HG02759 (cell line): Measurements from ENCODE around the gene KLF13.

Experiments used
- ATAC-seq: cut with Tn5 transposase; IDR thresholded peaks from one replicate; pipeline ENCODE4 v1.9.1; 2021; ENCODE audit warnings: mild to moderate bottlenecking, moderate library complexity; ENCODE audit not compliant: unreplicated experiment

KLF13 gene

GRCh38 chr15:31377030-31377429 is 50.4 kb downstream of the KLF13 start:
- no peak for ATAC-seq

GRCh38 chr15:31378363-31378903 is 51.8 kb downstream of the KLF13 start:
- ATAC-seq = no peak

DNA sequence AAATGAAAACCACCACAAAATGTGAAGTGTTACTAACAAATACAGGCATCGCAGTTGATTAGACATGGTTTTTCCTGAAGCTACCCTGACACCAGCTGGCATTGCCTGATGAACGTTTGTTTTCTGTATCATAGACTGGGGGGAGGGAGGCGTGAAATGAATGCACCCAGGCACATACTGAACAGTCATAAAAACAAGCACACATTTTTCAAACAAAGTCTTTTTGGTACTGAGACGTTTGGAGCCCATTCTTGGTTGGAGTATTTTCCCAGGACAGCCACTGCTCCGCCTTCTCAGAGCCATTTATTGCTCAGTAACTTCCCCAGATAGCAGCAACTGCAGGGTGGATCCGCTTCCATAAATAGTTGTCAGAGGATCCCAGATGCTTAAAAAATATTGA is 52.4 kb downstream of the KLF13 start:
- no peak for ATAC-seq

DNA sequence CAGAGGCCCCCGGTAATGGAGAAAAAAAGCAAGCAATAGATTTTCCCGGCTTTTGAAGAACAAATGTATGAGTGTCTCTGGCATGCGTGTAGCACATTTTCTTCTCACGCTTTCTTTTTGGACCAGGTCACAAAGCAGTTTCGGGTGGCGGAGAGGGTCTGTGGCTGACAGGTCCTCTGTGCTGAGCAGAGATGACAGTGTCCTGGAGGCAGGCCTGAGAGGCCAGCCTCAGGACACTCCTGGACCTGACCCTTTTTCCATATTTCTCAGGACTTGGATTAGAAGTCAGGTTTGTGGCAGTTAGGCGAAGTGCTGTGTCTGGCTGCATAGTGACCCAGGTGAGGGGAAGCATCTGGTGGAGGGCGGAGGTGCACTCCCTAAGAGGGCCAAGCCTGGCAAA is 52.9 kb downstream of the KLF13 start:
- no peak for ATAC-seq

- no peak for ATAC-seq
These were observed 55.4 kb downstream of the KLF13 start for GRCh38 chr15:31381801-31382712.

DNA sequence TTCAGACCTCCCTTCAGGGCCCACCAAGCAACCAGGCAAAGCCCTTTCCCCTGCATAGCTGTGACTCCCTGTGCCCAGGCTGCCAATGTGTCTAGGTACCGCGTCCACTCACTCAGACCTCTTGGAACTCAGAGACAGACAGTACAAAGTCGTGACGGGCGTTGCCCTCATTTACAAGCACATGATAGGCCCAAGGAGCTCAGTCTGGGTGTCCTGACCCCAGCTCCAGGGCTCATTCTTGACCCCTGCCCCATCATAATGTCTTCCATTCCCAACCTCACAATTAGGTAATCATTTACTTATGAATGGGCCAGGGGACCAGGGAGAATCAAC is 56.0 kb downstream of the KLF13 start:
- ATAC-seq = no peak

GRCh38 chr15:31383139-31383538 is 56.5 kb downstream of the KLF13 start:
- ATAC-seq = no peak

GRCh38 chr15:31384568-31384967 is 57.9 kb downstream of the KLF13 start:
- no peak for ATAC-seq

GRCh38 chr15:31385736-31386135 is 59.1 kb downstream of the KLF13 start:
- ATAC-seq = no peak

DNA sequence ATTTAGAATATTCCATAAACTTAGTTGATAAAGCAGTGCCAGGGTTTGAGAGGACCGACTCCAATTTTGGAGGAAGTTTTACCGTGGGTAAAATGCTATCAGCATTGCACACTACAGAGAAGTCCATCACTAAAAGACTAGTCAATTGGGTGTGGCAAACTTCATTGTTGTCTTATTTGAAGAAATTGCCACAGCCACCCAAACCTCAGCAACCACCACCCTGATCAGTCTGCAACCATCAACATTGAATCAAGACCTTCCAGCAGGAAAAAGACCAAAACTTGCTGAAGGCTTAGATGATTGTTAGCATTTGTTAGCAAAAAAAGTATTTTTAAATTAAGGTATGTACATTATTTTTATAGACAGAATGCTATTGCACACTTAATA is 60.5 kb downstream of the KLF13 start:
- no peak for ATAC-seq

DNA sequence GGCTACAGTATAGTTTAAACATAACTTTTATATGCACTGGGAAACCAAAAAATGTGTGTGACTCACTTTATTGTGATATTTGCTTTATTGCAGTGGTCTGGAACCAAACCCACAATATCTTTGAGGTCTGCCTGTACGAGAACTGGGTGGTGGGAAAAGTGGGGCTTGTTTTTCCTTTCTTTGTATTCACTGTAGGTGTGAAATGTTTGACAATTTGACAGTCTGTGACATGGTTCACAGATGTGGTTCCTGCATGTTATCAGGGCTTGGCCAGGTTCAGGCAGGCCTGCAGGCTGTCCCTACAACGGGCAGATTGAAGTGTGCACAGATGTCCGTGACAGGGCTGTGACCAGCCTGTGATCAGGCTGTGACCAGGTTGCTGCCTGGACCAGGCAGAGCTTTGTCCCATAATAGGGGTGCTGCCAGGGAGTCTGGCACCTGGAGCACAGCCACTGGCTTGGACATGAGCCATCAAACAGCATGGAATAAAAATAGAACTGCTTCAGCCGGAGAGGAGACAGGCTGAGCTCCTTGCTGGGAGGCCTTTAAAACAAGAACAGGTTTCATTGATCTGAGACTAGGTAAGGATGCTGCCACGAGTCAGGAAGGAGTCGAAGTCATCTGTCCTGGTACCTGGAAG is 61.0 kb downstream of the KLF13 start:
- no peak for ATAC-seq

- no peak for ATAC-seq
These were observed 62.9 kb downstream of the KLF13 start for GRCh38 chr15:31389576-31389975.

GRCh38 chr15:31390029-31390428 is 63.4 kb downstream of the KLF13 start:
- ATAC-seq = no peak

DNA sequence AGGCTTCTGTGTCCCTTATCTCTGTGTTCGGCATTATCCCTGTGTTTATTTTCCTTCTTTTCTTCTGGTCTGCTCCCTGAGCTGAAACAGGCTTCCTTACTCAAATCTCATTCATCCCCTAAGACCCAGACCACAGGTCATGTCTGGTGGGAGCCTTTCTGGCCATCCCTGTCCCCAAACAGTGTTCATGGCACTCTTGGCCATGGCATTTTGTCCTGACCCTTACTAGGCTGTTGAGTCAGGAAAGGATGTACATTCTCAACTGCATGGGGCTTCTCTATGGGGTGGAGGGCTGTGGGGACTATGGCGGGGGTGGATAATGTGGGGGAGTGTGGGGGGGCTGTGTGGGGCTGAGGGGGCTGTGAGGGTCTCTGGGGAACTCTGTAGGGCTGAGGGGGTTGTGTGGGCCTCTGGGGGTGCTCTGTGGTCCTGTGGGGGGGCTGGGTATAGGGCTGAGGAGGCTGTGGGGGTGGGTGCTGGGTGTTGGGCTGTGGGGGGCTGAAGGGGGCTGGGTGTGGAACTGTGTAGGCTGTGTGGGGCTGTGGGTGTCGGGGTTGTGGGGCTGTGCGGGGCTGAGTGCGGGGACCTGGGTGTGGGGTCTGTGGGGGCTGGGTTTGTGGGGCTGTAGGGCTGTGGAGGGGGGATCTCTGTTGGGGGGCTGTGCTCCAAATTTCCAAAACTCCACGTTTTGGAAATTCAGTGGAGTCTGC is 64.3 kb downstream of the KLF13 start:
- no peak for ATAC-seq

DNA sequence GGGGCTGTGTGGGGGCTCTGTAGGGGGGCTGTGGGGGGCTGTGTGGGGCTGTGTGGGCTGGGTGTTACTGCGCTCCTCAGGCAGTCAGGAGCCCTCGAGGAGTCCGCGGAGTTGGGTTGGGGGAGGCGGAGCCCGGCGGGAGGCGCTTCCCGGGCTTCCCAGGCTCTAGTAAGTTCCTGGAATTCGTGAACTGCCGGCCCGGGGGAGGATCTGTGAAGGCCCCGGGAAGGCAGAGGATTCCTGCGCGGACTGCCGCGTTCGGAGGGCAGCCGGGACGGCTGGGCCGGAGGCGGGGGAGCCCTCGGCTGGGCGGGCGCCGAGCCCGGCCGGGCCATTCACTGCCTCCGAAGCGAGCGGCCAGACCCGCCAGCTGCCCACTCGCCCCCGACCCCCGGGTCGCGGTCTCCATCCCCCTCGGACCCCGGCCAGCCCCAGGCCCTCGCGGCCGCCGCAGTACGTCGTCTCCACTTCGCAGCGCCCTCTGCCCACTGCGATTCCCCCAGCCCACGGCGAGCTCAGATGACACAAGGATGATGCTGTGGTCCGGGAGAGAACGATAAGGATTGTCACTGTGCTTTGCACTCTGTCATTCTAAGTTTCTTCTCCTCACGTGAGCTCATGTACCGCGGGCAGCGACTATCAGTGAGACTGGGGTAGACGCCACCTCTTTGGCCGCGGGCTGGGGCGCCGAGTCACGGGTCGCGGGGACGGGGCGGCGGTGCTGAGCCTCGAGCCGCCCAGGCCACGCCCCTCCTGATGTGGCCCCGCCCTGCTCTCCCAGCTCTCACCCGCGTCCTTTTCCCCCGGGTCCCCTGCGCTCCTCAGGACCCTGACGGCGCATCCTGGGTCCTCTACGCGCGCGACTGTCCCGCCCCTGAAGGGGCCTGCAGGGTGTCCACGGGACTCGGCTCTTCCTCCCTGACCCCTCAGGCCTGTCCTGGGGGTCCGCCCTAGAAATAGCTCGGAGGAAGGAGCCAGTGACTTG is 65.3 kb downstream of the KLF13 start:
- peak; percentile 89 for ATAC-seq

- ATAC-seq = peak; percentile 45
These were observed 66.2 kb downstream of the KLF13 start for GRCh38 chr15:31392761-31393401.

GRCh38 chr15:31393444-31394091 is 66.9 kb downstream of the KLF13 start:
- no peak for ATAC-seq

GRCh38 chr15:31396881-31397560 is 70.4 kb downstream of the KLF13 start:
- no peak for ATAC-seq
